ENCODE measurements around the gene SZT2.
A peak's percentile ranks its signal among the peaks of the same experiment; 100 is the strongest.

GRCh38 chr1:43452789-43453441 lies 63.2 kb downstream of the SZT2 start:
- TF ChIP-seq STAT3 (IDR thresholded peaks at IDR 0.05; ENCODE audit: low read depth, low read length) (no peak), CTCF (IDR thresholded peaks at IDR 0.05 in 2 of 3, conservative IDR thresholded peaks at IDR 0.05 in 1 of 3; ENCODE audit: control insufficient read depth in 2 of 3, extremely low read depth in 1 of 3, insufficient read depth in 1 of 3, low read depth in 3 of 3, low read length in 3 of 3) (no peak), POLR2AphosphoS5 (IDR thresholded peaks at IDR 0.05; ENCODE audit: low read length) (no peak), ZBTB4 (CRISPR knock-in tag; IDR thresholded peaks at IDR 0.05) (no peak), SMC3 (IDR thresholded peaks at IDR 0.05; ENCODE audit: borderline replicate concordance, low read length) (no peak), KDM1A (IDR thresholded peaks at IDR 0.05; ENCODE audit: borderline replicate concordance) (no peak), ZNF274 (IDR thresholded peaks at IDR 0.05; ENCODE audit: insufficient read depth, insufficient read length) (no peak), NFYB (IDR thresholded peaks at IDR 0.05; ENCODE audit: insufficient read depth, low read depth, low read length) (no peak), YY1 (IDR thresholded peaks at IDR 0.05; ENCODE audit: low read depth, low read length) (no peak), POLR2A (IDR thresholded peaks at IDR 0.05; ENCODE audit: low read depth, low read length) (0 out of 2 replicates have a peak, but pooled peaks have one; percentile 5)

Data from GM12878 (cell line).